Upper lobe of right lung (tissue), 1 donor: ENCODE data around the gene ENTREP1. TPM values are rescaled to one million over a fixed set of nuclear protein-coding genes. Genes with fewer than 3 reads are reported as not detected.
A peak's percentile ranks its signal among the peaks of the same experiment; 100 is the strongest.

Experiments used
- ATAC-seq: fragments of 200-7000 bp; cut with Tn5 transposase; one replicate; pipeline ENCODE4 v1.9.1; 2020; ENCODE audit warnings: mild to moderate bottlenecking, moderate library complexity
- DNase-seq: peaks from one replicate; pipeline ENCODE4 v3.0.0-alpha.2; 2020
- H3K27ac ChIP-seq: fragments of 200-600 bp; one replicate; pipeline ENCODE4 v1.8.0; 2022
- H3K27me3 ChIP-seq: fragments of 200-600 bp; one replicate; pipeline ENCODE4 v1.8.0; 2022; ENCODE audit warnings: mild to moderate bottlenecking
- H3K36me3 ChIP-seq: fragments of 200-600 bp; one replicate; pipeline ENCODE4 v1.8.0; 2022
- H3K4me1 ChIP-seq: fragments of 200-600 bp; one replicate; pipeline ENCODE4 v1.8.0; 2022
- H3K4me3 ChIP-seq: fragments of 200-600 bp; one replicate; pipeline ENCODE4 v1.8.0; 2022; ENCODE audit warnings: mild to moderate bottlenecking
- H3K9me3 ChIP-seq: fragments of 200-600 bp; one replicate; pipeline ENCODE4 v1.8.0; 2022
- intact Hi-C: fragments of 100-400 bp; cut with DNase I; formaldehyde crosslinking; loops from one replicate; pipeline ENCODE4 v1.11.0; 2022
- total RNA-seq: library from RNA; stranded (reverse); fragmentation: NEBNext Ultra II Directional; extraction: Animal tissue kit (Norgen Biotek cat#: 25700); gene quantifications from one replicate; pipeline ENCODE4 v1.2.1, GENCODE V29; 2021
- TF ChIP-seq, protein P1 (sequence below): fragments of 200-600 bp; IDR thresholded peaks from one replicate; pipeline ENCODE4 v1.8.0; 2022; ENCODE audit warnings: antibody characterized with exemption
- donor health status: DM: no; HTN: yes; CAD: no; lungs with severe emphysema.

ENTREP1 gene
- total RNA-seq, 1 donor from 2014 or later, result 34.9 TPM

DNA sequence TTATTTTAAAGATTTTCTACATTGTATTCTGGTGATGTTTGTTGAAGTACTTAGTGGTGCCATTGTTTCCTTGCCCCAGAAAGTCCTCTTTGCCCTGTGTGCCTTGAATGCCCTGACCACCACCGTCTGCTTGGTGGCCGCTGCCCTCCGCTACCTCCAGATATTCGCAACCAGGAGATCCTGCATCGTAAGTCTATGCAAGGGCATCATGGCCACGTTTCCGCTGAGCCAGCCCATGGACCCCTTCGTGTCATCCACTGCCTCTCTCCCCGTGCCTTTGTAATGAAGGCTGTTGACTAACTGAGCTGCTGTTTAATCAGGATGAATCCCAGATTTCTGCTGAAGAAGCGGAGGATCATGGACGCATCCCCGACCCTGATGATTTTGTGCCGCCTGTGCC is 52.3 kb downstream of the ENTREP1 start:
- DNase-seq (no peak), ATAC-seq (no peak)
- H3K9me3 ChIP-seq, result no peaks in the 10 kb centered on the region
- H3K4me3 ChIP-seq, result no peak overlapping the region
- intact Hi-C loops, result no loop called here
- H3K27me3 ChIP-seq, result no peaks in the 10 kb centered on the region
- no peaks in the 10 kb centered on the region for H3K36me3 ChIP-seq
- H3K4me1 ChIP-seq, result peaks cover 13% of the 10 kb centered on the region
- no peak overlapping the region for H3K27ac ChIP-seq
- TF ChIP-seq, protein P1, sequence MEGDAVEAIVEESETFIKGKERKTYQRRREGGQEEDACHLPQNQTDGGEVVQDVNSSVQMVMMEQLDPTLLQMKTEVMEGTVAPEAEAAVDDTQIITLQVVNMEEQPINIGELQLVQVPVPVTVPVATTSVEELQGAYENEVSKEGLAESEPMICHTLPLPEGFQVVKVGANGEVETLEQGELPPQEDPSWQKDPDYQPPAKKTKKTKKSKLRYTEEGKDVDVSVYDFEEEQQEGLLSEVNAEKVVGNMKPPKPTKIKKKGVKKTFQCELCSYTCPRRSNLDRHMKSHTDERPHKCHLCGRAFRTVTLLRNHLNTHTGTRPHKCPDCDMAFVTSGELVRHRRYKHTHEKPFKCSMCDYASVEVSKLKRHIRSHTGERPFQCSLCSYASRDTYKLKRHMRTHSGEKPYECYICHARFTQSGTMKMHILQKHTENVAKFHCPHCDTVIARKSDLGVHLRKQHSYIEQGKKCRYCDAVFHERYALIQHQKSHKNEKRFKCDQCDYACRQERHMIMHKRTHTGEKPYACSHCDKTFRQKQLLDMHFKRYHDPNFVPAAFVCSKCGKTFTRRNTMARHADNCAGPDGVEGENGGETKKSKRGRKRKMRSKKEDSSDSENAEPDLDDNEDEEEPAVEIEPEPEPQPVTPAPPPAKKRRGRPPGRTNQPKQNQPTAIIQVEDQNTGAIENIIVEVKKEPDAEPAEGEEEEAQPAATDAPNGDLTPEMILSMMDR, result no peak

DNA sequence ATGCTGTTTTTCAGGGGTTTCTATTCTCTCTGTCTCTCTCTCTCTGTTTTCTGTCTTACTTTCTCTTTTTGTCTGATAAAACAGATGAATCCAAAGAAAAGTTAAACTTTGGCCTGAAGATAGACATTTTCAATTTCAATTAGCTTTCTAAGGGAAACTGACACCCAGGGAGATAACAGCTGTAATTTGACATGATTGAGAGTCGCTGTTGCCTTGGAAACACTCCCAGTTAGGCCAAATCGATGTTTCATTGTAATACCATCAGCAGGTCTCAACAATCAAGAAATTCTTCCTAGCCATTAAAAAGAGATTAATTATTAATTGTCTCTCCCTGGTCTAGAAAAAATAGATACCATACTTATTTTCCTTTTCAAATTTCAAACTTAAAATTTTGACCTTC is 53.0 kb downstream of the ENTREP1 start:
- Histone ChIP-seq H3K4me1 (peaks cover 13% of the 10 kb centered on the region), H3K9me3 (no peaks in the 10 kb centered on the region), H3K4me3 (no peak overlapping the region), H3K27ac (no peak overlapping the region), H3K36me3 (no peaks in the 10 kb centered on the region), H3K27me3 (no peaks in the 10 kb centered on the region)
- TF ChIP-seq, protein P1, result no peak
- intact Hi-C loops, result no loop called here
- ATAC-seq (no peak), DNase-seq (no peak)

DNA sequence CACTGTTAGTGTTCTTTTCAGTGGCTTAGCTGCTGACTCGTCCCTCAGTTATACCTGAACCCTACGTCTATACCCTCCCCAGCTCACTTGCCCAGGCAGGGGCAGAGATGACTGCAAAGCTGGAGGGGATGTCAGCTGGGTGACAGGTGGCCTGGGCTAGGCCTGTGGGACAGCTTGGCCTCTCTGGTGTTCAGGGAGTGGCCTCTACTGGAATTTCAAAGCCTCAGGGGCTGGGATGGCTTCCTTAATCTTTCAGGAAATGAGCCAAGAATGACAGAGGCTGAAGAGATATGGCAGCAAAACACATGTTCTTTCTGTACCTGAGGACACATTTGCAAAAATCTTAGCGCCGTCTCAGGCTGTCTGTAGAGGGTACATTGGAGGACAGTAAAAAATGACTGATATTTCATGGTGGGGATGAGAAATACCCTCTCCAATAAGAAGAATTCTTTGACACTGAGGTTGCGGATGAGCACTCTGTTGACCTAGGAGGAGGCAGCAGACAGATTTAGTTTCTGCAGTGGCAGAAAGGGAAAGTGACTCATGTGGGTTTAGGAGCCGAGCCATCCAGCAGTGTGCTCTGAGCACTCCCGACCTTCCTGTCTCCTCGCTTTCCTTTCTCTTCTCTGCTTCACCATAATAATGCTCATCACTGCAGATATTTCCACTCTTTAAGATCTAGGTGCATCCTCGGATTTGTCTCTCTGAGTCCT is 54.4 kb downstream of the ENTREP1 start:
- Histone ChIP-seq H3K27me3 (no peaks in the 10 kb centered on the region), H3K9me3 (no peaks in the 10 kb centered on the region), H3K4me1 (peaks cover 13% of the 10 kb centered on the region), H3K27ac (no peak overlapping the region), H3K4me3 (no peak overlapping the region), H3K36me3 (no peaks in the 10 kb centered on the region)
- DNase-seq (no peak), ATAC-seq (peak; percentile 57)
- intact Hi-C loops, result no loop called here
- TF ChIP-seq, protein P1, result no peak

DNA sequence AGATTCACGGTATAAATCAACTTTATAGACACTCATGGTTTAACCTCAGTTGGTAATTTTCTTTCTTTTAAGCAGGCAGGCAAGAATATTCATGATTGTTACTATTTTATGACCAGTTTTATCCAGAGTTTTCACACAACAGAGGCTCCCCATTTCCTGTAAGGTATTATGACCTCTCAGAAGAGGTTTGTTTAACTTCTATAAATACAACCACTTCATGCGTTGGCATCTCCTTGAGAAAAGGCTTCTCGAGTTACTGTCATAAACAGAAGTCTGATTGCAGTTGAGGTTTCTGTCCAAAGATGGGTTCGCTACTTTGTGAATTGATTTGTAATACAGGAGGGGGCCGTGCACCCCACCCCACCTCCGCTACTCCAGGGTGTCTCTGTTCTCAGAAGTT is 55.3 kb downstream of the ENTREP1 start:
- no peaks in the 10 kb centered on the region for H3K27me3 ChIP-seq
- TF ChIP-seq, protein P1, result no peak
- H3K4me3 ChIP-seq, result no peak overlapping the region
- H3K9me3 ChIP-seq, result no peaks in the 10 kb centered on the region
- no peak for ATAC-seq
- intact Hi-C loops, result no loop called here
- peaks cover 15% of the 10 kb centered on the region for H3K4me1 ChIP-seq
- no peak for DNase-seq
- no peaks in the 10 kb centered on the region for H3K36me3 ChIP-seq
- no peak overlapping the region for H3K27ac ChIP-seq

DNA sequence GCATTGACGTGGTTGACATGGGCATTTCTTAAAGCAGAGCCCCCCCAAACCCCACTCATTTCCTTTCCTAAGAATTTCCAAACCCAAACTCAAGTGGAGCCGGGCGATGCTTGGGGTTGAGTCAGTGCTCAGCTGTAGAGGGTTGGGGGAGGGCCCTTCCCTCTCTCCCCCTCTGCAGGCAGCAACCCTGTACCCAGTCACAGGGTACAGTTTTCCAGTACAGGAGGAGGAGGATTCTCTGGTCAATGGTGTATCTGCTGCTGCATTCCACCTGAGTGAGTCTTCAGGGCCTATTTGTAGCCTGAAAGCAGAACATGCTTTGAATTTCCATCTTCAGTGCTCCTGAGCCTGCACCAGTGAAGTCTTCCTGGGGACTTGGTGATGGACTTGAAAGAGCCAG is 55.8 kb downstream of the ENTREP1 start:
- H3K27me3 ChIP-seq, result no peaks in the 10 kb centered on the region
- no peak overlapping the region for H3K27ac ChIP-seq
- no peak for ATAC-seq
- no peaks in the 10 kb centered on the region for H3K36me3 ChIP-seq
- intact Hi-C loops, result no loop called here
- H3K9me3 ChIP-seq, result no peaks in the 10 kb centered on the region
- TF ChIP-seq, protein P1, result no peak
- DNase-seq, result no peak
- no peak overlapping the region for H3K4me3 ChIP-seq
- peaks cover 16% of the 10 kb centered on the region for H3K4me1 ChIP-seq

DNA sequence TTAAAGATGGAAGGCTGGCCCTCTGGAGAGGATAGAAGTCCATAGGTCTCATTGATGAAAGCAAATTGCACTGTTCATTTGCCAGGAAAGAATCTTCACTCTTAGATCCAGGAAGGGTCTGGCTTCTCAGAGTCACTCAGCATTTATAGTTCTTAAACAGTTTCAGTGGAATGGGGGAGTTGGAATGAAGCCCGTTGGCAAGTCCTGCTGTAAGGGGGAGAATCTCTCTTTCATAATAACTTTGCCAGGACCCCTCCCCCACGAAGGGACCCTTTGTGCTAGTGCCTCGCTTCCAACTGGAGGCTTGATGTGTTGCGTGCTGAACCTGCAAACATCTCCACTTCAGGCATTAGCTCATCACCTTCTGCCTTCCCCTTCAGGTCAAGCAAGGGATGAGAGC is 57.1 kb downstream of the ENTREP1 start:
- H3K36me3 ChIP-seq, result no peaks in the 10 kb centered on the region
- no peaks in the 10 kb centered on the region for H3K27me3 ChIP-seq
- TF ChIP-seq, protein P1, result no peak
- H3K27ac ChIP-seq, result no peak overlapping the region
- no peaks in the 10 kb centered on the region for H3K9me3 ChIP-seq
- H3K4me3 ChIP-seq, result no peak overlapping the region
- H3K4me1 ChIP-seq, result peaks cover 11% of the 10 kb centered on the region
- no peak for DNase-seq
- intact Hi-C loops, result no loop called here
- no peak for ATAC-seq
